K562 (cell line): ENCODE results near the gene CFAP52. TPM values are rescaled to one million over a fixed set of nuclear protein-coding genes. Genes with fewer than 3 reads are reported as not detected.

ENCODE experiments used
- ATAC-seq: fragments of 200-7000 bp; cut with Tn5 transposase; 3 replicates; pipeline ENCODE4 v1.9.1; 2020; ENCODE audit warnings: moderate library complexity
- BruUV-seq: library from RNA; stranded (reverse); fragments of 400-500 nt; replicated peaks from 2 replicates; lab custom pipeline; 2021; lab: Mats Ljungman, UMichigan
- CTCF ChIA-PET: fragments of 300-600 bp; formaldehyde crosslinking; extraction: SDS; loops from one replicate; lab custom pipeline; 2021; ENCODE audit warnings: low intra/inter-chr PET ratio; lab: Yijun Ruan, JAX
- POLR2A ChIA-PET: fragments of 300-600, 350-650 bp; sonication (Branson Sonifier 250); formaldehyde crosslinking; extraction: SDS; loops from one replicate; lab custom pipeline; 2021; ENCODE audit warnings: antibody characterized with exemption, inconsistent platforms; lab: Yijun Ruan, JAX
- DNase-seq, 4 experiments: peaks; one replicate each; pipeline versions ENCODE4 v3.0.0 to v3.0.0-alpha.2; 2011 to 2018; ENCODE audit warnings: low spot score in 3 of 4, mixed read lengths in 3 of 4; ENCODE audit errors: extremely low read depth in 1 of 4
- FAIRE-seq: peaks from 2 replicates; lab custom pipeline; 2011; peaks lifted over from hg19 to GRCh38; lab: Jason Lieb, UNC
- H2AFZ ChIP-seq: 2 replicates; pipeline ENCODE4 v1.6.0; 2011; ENCODE audit warnings: low read depth, low read length, control low read depth, inconsistent platforms
- H3K27ac ChIP-seq: fragments of 200-600 bp; 3 replicates; pipeline ENCODE4 v1.8.0; 2011; ENCODE audit warnings: low read depth, mild to moderate bottlenecking, control low read depth, inconsistent platforms, low read length, moderate library complexity, mixed read lengths; ENCODE audit errors: extremely low read depth
- H3K27me3 ChIP-seq, 2 experiments: fragments of 300-600 bp in 1 of 2; 2 replicates in 1 of 2; 3 replicates in 1 of 2; pipeline versions ENCODE4 v1.6.0 to v1.8.0; 2011; ENCODE audit warnings: inconsistent platforms in 2 of 2, low read length in 2 of 2, mild to moderate bottlenecking in 1 of 2, mixed read lengths in 1 of 2, moderate library complexity in 1 of 2; ENCODE audit not compliant: control insufficient read depth in 2 of 2, insufficient read depth in 2 of 2
- H3K36me3 ChIP-seq: fragments of 300-600 bp; 3 replicates; pipeline ENCODE4 v1.8.0; 2011; ENCODE audit warnings: mild to moderate bottlenecking, low read length, inconsistent platforms; ENCODE audit not compliant: control insufficient read depth, insufficient read depth
- H3K4me1 ChIP-seq, 2 experiments: fragments of 200-600 bp in 1 of 2; replicated peaks in 1 of 2; 2 replicates in 1 of 2; 3 replicates in 1 of 2; pipeline versions ENCODE4 v1.5.1 to v1.8.0; 2011; ENCODE audit warnings: inconsistent platforms in 2 of 2, low read length in 2 of 2, mild to moderate bottlenecking in 1 of 2, mixed read lengths in 1 of 2, moderate library complexity in 1 of 2; ENCODE audit not compliant: control insufficient read depth in 2 of 2, insufficient read depth in 2 of 2
- H3K4me2 ChIP-seq: 2 replicates; pipeline ENCODE4 v1.6.1; 2011; ENCODE audit warnings: low read length, control low read depth, inconsistent platforms, mixed read lengths; ENCODE audit not compliant: insufficient read depth
- H3K4me3 ChIP-seq: fragments of 200-600 bp; sonication (generic), shearing (Covaris generic); 2 replicates; pipeline ENCODE4 v1.5.1; 2016; ENCODE audit warnings: control low read depth, inconsistent platforms
- H3K79me2 ChIP-seq: fragments of 200-600 bp; 3 replicates; pipeline ENCODE4 v1.8.0; 2011; ENCODE audit warnings: low read length, inconsistent platforms; ENCODE audit not compliant: control insufficient read depth, insufficient read depth
- H3K9ac ChIP-seq, 2 experiments: 2 replicates each; pipeline versions ENCODE4 v1.6.0 to v1.6.1; 2011; ENCODE audit warnings: low read depth in 2 of 2, low read length in 2 of 2, control low read depth in 1 of 2, inconsistent platforms in 1 of 2, mild to moderate bottlenecking in 1 of 2, mixed read lengths in 1 of 2; ENCODE audit not compliant: insufficient read depth in 1 of 2
- H3K9me1 ChIP-seq: one replicate; pipeline ENCODE4 v1.6.0; 2011; ENCODE audit warnings: inconsistent platforms, mild to moderate bottlenecking, low read length, moderate library complexity; ENCODE audit not compliant: control insufficient read depth, insufficient read depth
- H3K9me3 ChIP-seq: replicated peaks from 2 replicates; pipeline ENCODE4 v1.5.1; 2011; ENCODE audit warnings: low read depth, low read length, inconsistent platforms; ENCODE audit not compliant: control insufficient read depth, insufficient read depth
- H4K20me1 ChIP-seq: replicated peaks from 2 replicates; pipeline ENCODE4 v1.6.1; 2011; ENCODE audit warnings: low read length, inconsistent platforms, mixed read lengths; ENCODE audit not compliant: control insufficient read depth, insufficient read depth
- CREBBP ChIP-seq: IDR thresholded peaks from one replicate; pipeline ENCODE4 v1.6.1; 2012; ENCODE audit warnings: low read depth, mild to moderate bottlenecking, control low read depth, inconsistent platforms, low read length
- FOXP1 ChIP-seq: sonication (generic); formaldehyde crosslinking; IDR thresholded peaks from 2 replicates; pipeline ENCODE4 v1.8.0; 2022; ENCODE audit warnings: mild to moderate bottlenecking, missing genetic modification reagents
- GABPB2 ChIP-seq: fragments of 250-450 bp; sonication (Bioruptor Pico); conservative IDR thresholded peaks from 2 replicates; pipeline ENCODE4 v1.5.1; 2021; ENCODE audit warnings: mild to moderate bottlenecking
- GATAD2A ChIP-seq: fragments of 450-650 bp; IDR thresholded peaks from 2 replicates; pipeline ENCODE4 v1.6.1; 2017
- NUFIP1 ChIP-seq: fragments of 450-650 bp; IDR thresholded peaks from 2 replicates; pipeline ENCODE4 v1.6.1; 2018; ENCODE audit not compliant: partially characterized antibody
- OTX1 ChIP-seq: fragments of 450-650 bp; formaldehyde crosslinking; IDR thresholded peaks from 2 replicates; pipeline ENCODE4 v1.4.0; 2022; ENCODE audit warnings: mild to moderate bottlenecking
- POLR2AphosphoS5 ChIP-seq: IDR thresholded peaks from 2 replicates; pipeline ENCODE4 v1.6.1; 2011; ENCODE audit warnings: mild to moderate bottlenecking, low read depth, low read length, moderate library complexity; ENCODE audit not compliant: control insufficient read depth, insufficient read depth
- POLR3G ChIP-seq: IDR thresholded peaks from 2 replicates; pipeline ENCODE4 v1.6.1; 2011; ENCODE audit not compliant: insufficient read length, insufficient replicate concordance; ENCODE audit errors: extremely low read depth
- RREB1 ChIP-seq: fragments of 250-450 bp; sonication (Bioruptor Pico); IDR thresholded peaks from 2 replicates; pipeline ENCODE4 v1.4.0; 2020
- SAP30 ChIP-seq: fragments of 200-600 bp; sonication (generic); IDR thresholded peaks from 2 replicates; pipeline ENCODE4 v1.6.1; 2012; ENCODE audit warnings: borderline replicate concordance, low read depth, mild to moderate bottlenecking, moderate library complexity, low read length, control low read depth, inconsistent platforms; ENCODE audit not compliant: insufficient read depth, poor library complexity, severe bottlenecking
- TAF1 ChIP-seq: IDR thresholded peaks from 2 replicates; pipeline ENCODE4 v1.6.1; 2011; ENCODE audit warnings: mild to moderate bottlenecking, low read length, moderate library complexity; ENCODE audit not compliant: insufficient read depth, control insufficient read depth, severe bottlenecking; ENCODE audit errors: extremely low read depth
- TAF15 ChIP-seq: fragments of 200-400 bp; formaldehyde crosslinking; IDR thresholded peaks from 2 replicates; pipeline ENCODE4 v1.6.1; 2017; ENCODE audit warnings: mild to moderate bottlenecking, low read depth, low read length, moderate library complexity
- TFAP4 ChIP-seq: sonication (generic); formaldehyde crosslinking; IDR thresholded peaks from 2 replicates; pipeline ENCODE4 v1.8.0; 2022; ENCODE audit warnings: missing genetic modification reagents, mild to moderate bottlenecking, moderate library complexity, borderline replicate concordance
- VEZF1 ChIP-seq: fragments of 200-800 bp; sonication (Bioruptor generic); IDR thresholded peaks from 2 replicates; pipeline ENCODE4 v1.6.1; 2017; ENCODE audit warnings: missing genetic modification characterization, missing compliant biosample characterization
- ZFPM2 ChIP-seq: fragments of 250-450 bp; sonication (Bioruptor Pico); IDR thresholded peaks from 2 replicates; pipeline ENCODE4 v1.5.1; 2022; ENCODE audit warnings: mild to moderate bottlenecking
- WGBS: fragments of 100-300 bp; shearing (Covaris generic); methylation state at CpG from one replicate; pipeline ENCODE4 v1.1.6; 2016; ENCODE audit warnings: low coverage, mixed read lengths; ENCODE audit not compliant: insufficient coverage; ENCODE audit errors: missing lambda C conversion rate; 5-methylcytosine and 5-hydroxymethylcytosine counted together
- in situ Hi-C: fragments of 300-500 bp; cut with MboI; formaldehyde crosslinking; loops from 4 replicates; pipeline ENCODE4 v1.15.0; 2018; ENCODE audit warnings: inconsistent platforms, mixed read lengths
- intact Hi-C: fragments of 100-400 bp; cut with micrococcal nuclease; formaldehyde crosslinking; loops from 2 replicates; pipeline ENCODE4 v1.14.2; 2022
- polyA plus RNA-seq, 8 experiments: library from polyadenylated mRNA; depleted of rRNA in 4 of 8; stranded (reverse) in 5 of 8; unstranded in 3 of 8; fragments of >200 nt; fragmentation: Nextera tagmentation in 2 of 8; fragmentation: Illumina TruSeq in 1 of 8; extraction: Ambion mirVana in 2 of 8; extraction: Trizol in 1 of 8; gene quantifications; 2 replicates each; pipeline versions ENCODE4 v1.2.1 to v1.2.3, GENCODE V29; 2011 to 2014; ENCODE audit warnings: inconsistent platforms in 1 of 8, missing spikeins in 1 of 8
- total RNA-seq, 7 experiments: library from RNA; depleted of rRNA in 6 of 7; stranded (reverse); fragments of >200 nt in 6 of 7; fragmentation: Illumina TruSeq in 2 of 7; extraction: Trizol in 2 of 7; gene quantifications; 2 replicates each; pipeline versions ENCODE4 v1.2.1 to v1.2.3, GENCODE V29; 2011 to 2021; ENCODE audit warnings: low replicate concordance in 1 of 7

CFAP52 gene
- total and polyA plus RNA-seq, 9 of the 15 experiments (the other 6 are each of a cell fraction or from before 2014, with no cell fraction given) = not detected

- no peaks in the 10 kb centered on the region for H4K20me1 ChIP-seq
- no peak overlapping the region for H3K4me3 ChIP-seq
- intact Hi-C loops = no loop called here
- BruUV-seq = no TSS peak
- ChIA-PET CTCF (no interaction called here), POLR2A (no interaction called here)
- in situ Hi-C loops = no loop called here
- DNase-seq (no peak), ATAC-seq (no peak), FAIRE-seq (no peak)
- H3K4me2 ChIP-seq = no peak overlapping the region
- no peaks in the 10 kb centered on the region for H3K79me2 ChIP-seq
- H3K36me3 ChIP-seq = no peaks in the 10 kb centered on the region
- H3K27me3 ChIP-seq = no peaks in the 10 kb centered on the region
- 5% methylated on average over 2 of the region's 2 CpGs for WGBS
- H3K27ac ChIP-seq = no peak overlapping the region
- no peaks in the 10 kb centered on the region for H3K4me1 ChIP-seq
- H3K9ac ChIP-seq = no peak overlapping the region
- H3K9me3 ChIP-seq = no peaks in the 10 kb centered on the region
- H3K9me1 ChIP-seq = no peaks in the 10 kb centered on the region
- no peak overlapping the region for H2AFZ ChIP-seq
- TF ChIP-seq NUFIP1 = no peak
- TF ChIP-seq RREB1 (CRISPR knock-in tag) = no peak
- TF ChIP-seq FOXP1 (CRISPR knock-in tag) = no peak
- TF ChIP-seq TFAP4 (CRISPR knock-in tag) = no peak
- TF ChIP-seq VEZF1 (CRISPR knock-in tag) = no peak
- TF ChIP-seq GABPB2 = no peak
- no peak for TF ChIP-seq SAP30
- TF ChIP-seq CREBBP = no peak
- TF ChIP-seq ZFPM2 (CRISPR knock-in tag) = no peak
- TF ChIP-seq GATAD2A = no peak
- TF ChIP-seq TAF1 = no peak
- no peak for TF ChIP-seq POLR2AphosphoS5
- no peak for TF ChIP-seq POLR3G
- TF ChIP-seq OTX1 (CRISPR knock-in tag) = no peak
- no peak for TF ChIP-seq TAF15
Observed at GRCh38 chr17:9611557-9611956, 35.1 kb downstream of the CFAP52 start.
